Vagina (tissue), 2 donors: Measurements from ENCODE around the gene JPH2.

Experiments
- POLR2A ChIP-seq, 2 donors: fragments of 450-650 bp; IDR thresholded peaks; one replicate each; pipeline ENCODE4 v1.6.1; 2017; ENCODE audit warnings: antibody characterized with exemption in 2 of 2, mild to moderate bottlenecking in 2 of 2, moderate library complexity in 2 of 2
- TF ChIP-seq, protein P1 (sequence below), 3 experiments: fragments of 450-650 bp in 2 of 3; fragments of 200-600 bp in 1 of 3; sonication (generic) in 1 of 3; IDR thresholded peaks; one replicate each; pipeline ENCODE4 v1.5.1; 2017 to 2019; ENCODE audit warnings: antibody characterized with exemption in 3 of 3, mild to moderate bottlenecking in 2 of 3, moderate library complexity in 2 of 3

DNA sequence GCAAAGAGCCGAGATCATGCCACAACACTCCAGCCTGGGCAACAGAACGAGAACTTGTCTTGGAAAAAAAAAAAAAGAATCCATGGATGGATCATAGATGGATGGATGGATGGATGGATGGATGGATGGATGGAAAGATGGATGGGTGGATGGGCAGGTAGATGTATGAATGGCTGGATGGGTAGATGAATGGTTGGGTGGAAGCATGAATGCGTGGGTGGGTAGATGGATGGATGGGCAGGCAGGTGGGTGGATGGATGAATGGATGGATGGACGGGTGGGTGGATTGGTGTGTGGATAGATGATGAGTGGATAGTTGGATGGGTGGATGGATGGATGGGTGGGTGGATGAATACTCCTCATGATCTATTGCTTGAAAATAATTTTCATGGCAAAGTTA, 1.4 kb downstream of the JPH2 start:
- TF ChIP-seq, protein P1, sequence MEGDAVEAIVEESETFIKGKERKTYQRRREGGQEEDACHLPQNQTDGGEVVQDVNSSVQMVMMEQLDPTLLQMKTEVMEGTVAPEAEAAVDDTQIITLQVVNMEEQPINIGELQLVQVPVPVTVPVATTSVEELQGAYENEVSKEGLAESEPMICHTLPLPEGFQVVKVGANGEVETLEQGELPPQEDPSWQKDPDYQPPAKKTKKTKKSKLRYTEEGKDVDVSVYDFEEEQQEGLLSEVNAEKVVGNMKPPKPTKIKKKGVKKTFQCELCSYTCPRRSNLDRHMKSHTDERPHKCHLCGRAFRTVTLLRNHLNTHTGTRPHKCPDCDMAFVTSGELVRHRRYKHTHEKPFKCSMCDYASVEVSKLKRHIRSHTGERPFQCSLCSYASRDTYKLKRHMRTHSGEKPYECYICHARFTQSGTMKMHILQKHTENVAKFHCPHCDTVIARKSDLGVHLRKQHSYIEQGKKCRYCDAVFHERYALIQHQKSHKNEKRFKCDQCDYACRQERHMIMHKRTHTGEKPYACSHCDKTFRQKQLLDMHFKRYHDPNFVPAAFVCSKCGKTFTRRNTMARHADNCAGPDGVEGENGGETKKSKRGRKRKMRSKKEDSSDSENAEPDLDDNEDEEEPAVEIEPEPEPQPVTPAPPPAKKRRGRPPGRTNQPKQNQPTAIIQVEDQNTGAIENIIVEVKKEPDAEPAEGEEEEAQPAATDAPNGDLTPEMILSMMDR (IDR thresholded peaks at IDR 0.05), result no peak
- no peak for TF ChIP-seq POLR2A (IDR thresholded peaks at IDR 0.05)
